SH-SY5Y (cell line): Measurements from ENCODE around the gene SIRPA.

Source experiments
- GATA2 ChIP-seq: IDR thresholded peaks from 2 replicates; pipeline ENCODE4 v1.6.1; 2011; ENCODE audit warnings: mild to moderate bottlenecking, low read depth, low read length
- GATA3 ChIP-seq: IDR thresholded peaks from 2 replicates; pipeline ENCODE4 v1.6.1; 2011; ENCODE audit warnings: low read depth, mild to moderate bottlenecking, low read length, moderate library complexity

DNA sequence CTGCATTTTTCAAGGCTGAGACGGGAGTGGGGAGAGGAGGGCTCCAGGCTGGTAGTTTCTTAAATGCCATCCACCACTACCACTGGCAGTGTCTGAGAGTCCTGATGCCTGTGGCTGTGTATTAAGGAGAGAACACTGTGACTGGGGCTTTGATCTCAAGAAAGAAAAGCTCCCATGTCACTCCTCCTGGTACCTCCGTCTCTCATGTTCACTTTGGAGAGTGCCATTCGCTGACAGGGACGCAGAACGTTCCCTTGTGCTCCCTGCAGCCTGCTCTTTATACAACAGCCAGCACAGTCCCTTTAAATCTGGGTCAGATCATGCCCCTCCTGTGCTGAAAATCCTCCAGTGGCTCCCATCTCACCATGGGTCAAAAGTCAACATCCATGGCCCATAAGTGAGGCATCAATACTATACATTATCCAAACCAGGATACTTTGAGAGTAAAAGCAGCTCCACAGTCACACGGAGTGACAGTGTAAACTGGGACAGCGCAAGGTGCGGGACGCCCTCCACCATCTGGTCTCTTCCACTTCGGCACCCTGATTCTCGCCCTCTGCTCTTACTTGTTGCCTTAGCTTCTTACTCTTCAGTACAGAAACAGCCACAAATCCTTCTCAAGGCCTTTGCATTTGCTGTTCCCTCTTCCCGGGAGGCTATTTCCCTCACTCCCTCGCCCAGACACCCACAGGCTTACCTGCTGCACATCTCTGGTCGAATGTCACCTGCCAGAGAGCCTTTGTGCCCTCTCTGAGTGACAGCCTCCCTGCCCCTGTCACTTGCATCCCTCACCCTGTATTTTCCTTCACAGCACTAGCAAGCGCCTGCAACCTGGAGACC lies 78.6 kb downstream of the SIRPA start:
- TF ChIP-seq GATA3, result no peak
- no peak for TF ChIP-seq GATA2
